ENCODE measurements around the gene ZDHHC11B. TPM values are rescaled to one million over a fixed set of nuclear protein-coding genes. Genes with fewer than 3 reads are reported as not detected.
"Not testable (repeated sequence)": the region's sequence is repeated elsewhere in the genome, so short reads cannot be mapped to it uniquely, and the experiment has no call there.

ZDHHC11B gene
- total and polyA plus RNA-seq, 2 donors (not counting 1 experiment from before 2014, with no cell fraction given): 0.52 TPM; not detected in 1

GRCh38 chr5:708374-708773 is 76.2 kb downstream of the ZDHHC11B start:
- H4K20me1 ChIP-seq (ENCODE audit: control insufficient read depth, insufficient read depth, low read length, poor library complexity, severe bottlenecking); intact Hi-C loops (cut with micrococcal nuclease); CTCF ChIA-PET; H3K4me2 ChIP-seq (replicated peaks; ENCODE audit: low read depth, low read length, poor library complexity, severe bottlenecking); H3K9me3 Mint-ChIP-seq (ENCODE audit: insufficient read depth); H3K4me1 ChIP-seq (ENCODE audit: control insufficient read depth in 2 of 2, insufficient read depth in 2 of 2, low read length in 2 of 2); H3K79me2 ChIP-seq (ENCODE audit: control insufficient read depth, insufficient read depth, low read length); POLR2A ChIA-PET; H3K36me3 ChIP-seq (replicated peaks in 1 of 2; ENCODE audit: control extremely low read depth in 1 of 2, control insufficient read depth in 1 of 2, extremely low read depth in 1 of 2, insufficient read depth in 2 of 2, low read length in 1 of 2); H3K27me3 Mint-ChIP-seq; DNase-seq; ATAC-seq (ENCODE audit: low read depth); H2AFZ ChIP-seq (ENCODE audit: insufficient read depth, low read depth, low read length, poor library complexity, severe bottlenecking); H3K4me3 Mint-ChIP-seq; H3K27ac Mint-ChIP-seq; H3K9ac ChIP-seq (ENCODE audit: low read length); H3K4me3 ChIP-seq (ENCODE audit: control extremely low read depth in 1 of 5, extremely low read depth in 1 of 5, insufficient read depth in 1 of 5, low read depth in 2 of 5, low read length in 4 of 5); H3K27ac ChIP-seq (ENCODE audit: low read length in 2 of 2); H3K9me3 ChIP-seq (ENCODE audit: control extremely low read depth in 1 of 3, control insufficient read depth in 2 of 3, insufficient read depth in 1 of 3, low read length in 2 of 3); H3K4me1 Mint-ChIP-seq: not testable (repeated sequence)
- peaks cover 0 to 12% (median 5%) of the 10 kb centered on the region in 4 experiments for H3K27me3 ChIP-seq (replicated peaks in 1 of 4; ENCODE audit: control extremely low read depth in 1 of 4, control insufficient read depth in 3 of 4, insufficient read depth in 4 of 4, low read length in 3 of 4)
- WGBS (ENCODE audit: insufficient coverage): no CpG with 5 or more reads among the region's 4 CpGs

GRCh38 chr5:706127-706526 is 78.4 kb downstream of the ZDHHC11B start:
- H4K20me1 ChIP-seq (ENCODE audit: control insufficient read depth, insufficient read depth, low read length, poor library complexity, severe bottlenecking); H3K79me2 ChIP-seq (ENCODE audit: control insufficient read depth, insufficient read depth, low read length); H3K4me3 Mint-ChIP-seq; ATAC-seq (ENCODE audit: low read depth); H3K4me1 ChIP-seq (ENCODE audit: control insufficient read depth in 2 of 2, insufficient read depth in 2 of 2, low read length in 2 of 2); intact Hi-C loops (cut with micrococcal nuclease); H3K27me3 Mint-ChIP-seq; DNase-seq; H3K4me3 ChIP-seq (ENCODE audit: control extremely low read depth in 1 of 5, extremely low read depth in 1 of 5, insufficient read depth in 1 of 5, low read depth in 2 of 5, low read length in 4 of 5); H3K4me2 ChIP-seq (replicated peaks; ENCODE audit: low read depth, low read length, poor library complexity, severe bottlenecking); H3K27me3 ChIP-seq (replicated peaks in 1 of 4; ENCODE audit: control extremely low read depth in 1 of 4, control insufficient read depth in 3 of 4, insufficient read depth in 4 of 4, low read length in 3 of 4); H3K4me1 Mint-ChIP-seq; H3K27ac ChIP-seq (ENCODE audit: low read length in 2 of 2); H3K36me3 ChIP-seq (replicated peaks in 1 of 2; ENCODE audit: control extremely low read depth in 1 of 2, control insufficient read depth in 1 of 2, extremely low read depth in 1 of 2, insufficient read depth in 2 of 2, low read length in 1 of 2); H3K27ac Mint-ChIP-seq; H3K9me3 ChIP-seq (ENCODE audit: control extremely low read depth in 1 of 3, control insufficient read depth in 2 of 3, insufficient read depth in 1 of 3, low read length in 2 of 3); POLR2A ChIA-PET; H3K9ac ChIP-seq (ENCODE audit: low read length); CTCF ChIA-PET; H3K9me3 Mint-ChIP-seq (ENCODE audit: insufficient read depth); H2AFZ ChIP-seq (ENCODE audit: insufficient read depth, low read depth, low read length, poor library complexity, severe bottlenecking): not testable (repeated sequence)
- WGBS (ENCODE audit: insufficient coverage): 26% methylated on average over 7 of the region's 7 CpGs

- H3K27me3 Mint-ChIP-seq; H4K20me1 ChIP-seq (ENCODE audit: control insufficient read depth, insufficient read depth, low read length, poor library complexity, severe bottlenecking); POLR2A ChIA-PET; H3K4me3 Mint-ChIP-seq; H3K4me1 Mint-ChIP-seq; H3K27ac Mint-ChIP-seq; H3K4me2 ChIP-seq (replicated peaks; ENCODE audit: low read depth, low read length, poor library complexity, severe bottlenecking); H3K9me3 Mint-ChIP-seq (ENCODE audit: insufficient read depth); ATAC-seq (ENCODE audit: low read depth); H3K27ac ChIP-seq (ENCODE audit: low read length in 2 of 2); H3K9me3 ChIP-seq (ENCODE audit: control extremely low read depth in 1 of 3, control insufficient read depth in 2 of 3, insufficient read depth in 1 of 3, low read length in 2 of 3); H3K79me2 ChIP-seq (ENCODE audit: control insufficient read depth, insufficient read depth, low read length); H3K36me3 ChIP-seq (replicated peaks in 1 of 2; ENCODE audit: control extremely low read depth in 1 of 2, control insufficient read depth in 1 of 2, extremely low read depth in 1 of 2, insufficient read depth in 2 of 2, low read length in 1 of 2); DNase-seq; H3K4me3 ChIP-seq (ENCODE audit: control extremely low read depth in 1 of 5, extremely low read depth in 1 of 5, insufficient read depth in 1 of 5, low read depth in 2 of 5, low read length in 4 of 5); CTCF ChIA-PET; H3K27me3 ChIP-seq (replicated peaks in 1 of 4; ENCODE audit: control extremely low read depth in 1 of 4, control insufficient read depth in 3 of 4, insufficient read depth in 4 of 4, low read length in 3 of 4); H3K9ac ChIP-seq (ENCODE audit: low read length); H2AFZ ChIP-seq (ENCODE audit: insufficient read depth, low read depth, low read length, poor library complexity, severe bottlenecking); intact Hi-C loops (cut with micrococcal nuclease): not testable (repeated sequence)
- WGBS (ENCODE audit: insufficient coverage): 87% methylated on average over 10 of the region's 21 CpGs
- peaks cover 8 to 10% of the 10 kb centered on the region in 2 donors for H3K4me1 ChIP-seq (ENCODE audit: control insufficient read depth in 2 of 2, insufficient read depth in 2 of 2, low read length in 2 of 2)
These were observed 87.5 kb downstream of the ZDHHC11B start for GRCh38 chr5:696753-697702.

GRCh38 chr5:696191-696590 is 88.3 kb downstream of the ZDHHC11B start:
- H3K79me2 ChIP-seq (ENCODE audit: control insufficient read depth, insufficient read depth, low read length); CTCF ChIA-PET; H3K27me3 ChIP-seq (replicated peaks in 1 of 4; ENCODE audit: control extremely low read depth in 1 of 4, control insufficient read depth in 3 of 4, insufficient read depth in 4 of 4, low read length in 3 of 4); H3K27ac Mint-ChIP-seq; H4K20me1 ChIP-seq (ENCODE audit: control insufficient read depth, insufficient read depth, low read length, poor library complexity, severe bottlenecking); POLR2A ChIA-PET; H3K9ac ChIP-seq (ENCODE audit: low read length); H3K4me1 Mint-ChIP-seq; H3K36me3 ChIP-seq (replicated peaks in 1 of 2; ENCODE audit: control extremely low read depth in 1 of 2, control insufficient read depth in 1 of 2, extremely low read depth in 1 of 2, insufficient read depth in 2 of 2, low read length in 1 of 2); H3K9me3 Mint-ChIP-seq (ENCODE audit: insufficient read depth); H3K27ac ChIP-seq (ENCODE audit: low read length in 2 of 2); DNase-seq; H3K4me3 ChIP-seq (ENCODE audit: control extremely low read depth in 1 of 5, extremely low read depth in 1 of 5, insufficient read depth in 1 of 5, low read depth in 2 of 5, low read length in 4 of 5); H2AFZ ChIP-seq (ENCODE audit: insufficient read depth, low read depth, low read length, poor library complexity, severe bottlenecking); H3K4me3 Mint-ChIP-seq; intact Hi-C loops (cut with micrococcal nuclease); H3K9me3 ChIP-seq (ENCODE audit: control extremely low read depth in 1 of 3, control insufficient read depth in 2 of 3, insufficient read depth in 1 of 3, low read length in 2 of 3); H3K27me3 Mint-ChIP-seq; H3K4me2 ChIP-seq (replicated peaks; ENCODE audit: low read depth, low read length, poor library complexity, severe bottlenecking); ATAC-seq (ENCODE audit: low read depth): not testable (repeated sequence)
- peaks cover 8 to 13% of the 10 kb centered on the region in 2 donors for H3K4me1 ChIP-seq (ENCODE audit: control insufficient read depth in 2 of 2, insufficient read depth in 2 of 2, low read length in 2 of 2)
- WGBS (ENCODE audit: insufficient coverage): 87% methylated on average over 6 of the region's 8 CpGs
